ENCODE data around the gene GOLGA2. TPM values are rescaled to one million over a fixed set of nuclear protein-coding genes. Genes with fewer than 3 reads are reported as not detected.

Gene GOLGA2
- total and polyA plus RNA-seq, 2 of the 13 experiments (the other 11 are each of a cell fraction or from before 2014, with no cell fraction given) = 45.3 to 45.8 TPM

- Histone ChIP-seq H3K4me3 (replicated peaks in 1 of 3; ENCODE audit: insufficient read depth in 1 of 3, low read depth in 2 of 3, low read length in 3 of 3) (no peak overlapping the region), H3K9me3 (ENCODE audit: low read length) (no peaks in the 10 kb centered on the region), H2AFZ (ENCODE audit: low read length) (no peak overlapping the region), H3K4me1 (ENCODE audit: insufficient read depth, low read length) (peaks cover 37% of the 10 kb centered on the region), H3K27ac (ENCODE audit: extremely low read length, insufficient read depth, low read length) (no peak overlapping the region), H3K27me3 (ENCODE audit: control insufficient read depth in 1 of 2, insufficient read depth in 2 of 2, low read length in 2 of 2) (peaks cover 0 to 11% of the 10 kb centered on the region in 2 experiments; a peak in 1 of 5 replicates), H3K9ac (ENCODE audit: insufficient read depth, low read depth, low read length) (no peak overlapping the region), H3K79me2 (ENCODE audit: insufficient read depth, low read length) (no peaks in the 10 kb centered on the region), H3K4me2 (ENCODE audit: low read depth, low read length) (no peak overlapping the region), H4K20me1 (ENCODE audit: insufficient read depth, low read length) (no peaks in the 10 kb centered on the region), H3K36me3 (replicated peaks in 1 of 2; ENCODE audit: control insufficient read depth in 1 of 2, insufficient read depth in 2 of 2, low read length in 2 of 2) (no peaks in the 10 kb centered on the region)
- no peak for DNase-seq (ENCODE audit: low spot score)
- FAIRE-seq = no peak
- no peak for TF ChIP-seq ETV5 (CRISPR knock-in tag; IDR thresholded peaks at IDR 0.05; ENCODE audit: borderline replicate concordance)
- TF ChIP-seq ZNF12 (CRISPR knock-in tag; IDR thresholded peaks at IDR 0.05) = no peak
- no peak for TF ChIP-seq ZNF337 (CRISPR knock-in tag; IDR thresholded peaks at IDR 0.05; ENCODE audit: borderline replicate concordance, low read depth)
- 0 out of 4 replicates have a peak, but pooled peaks have one; percentile 2 to 11 for TF ChIP-seq MAFK (conservative IDR thresholded peaks at IDR 0.05 in 1 of 2, IDR thresholded peaks at IDR 0.05 in 1 of 2; ENCODE audit: low read length in 2 of 2)
- no peak for TF ChIP-seq ZC3H13 (CRISPR knock-in tag; IDR thresholded peaks at IDR 0.05)
- in situ Hi-C loops (cut with HindIII; ENCODE audit: extremely low pct_ligation_motif_present, low pct_unique_long_range_greater_than_20kb) = no loop called here
- no TSS peak for BruUV-seq (replicated peaks)
- intact Hi-C loops (cut with micrococcal nuclease; ENCODE audit: unreplicated experiment) = no loop called here
- ATAC-seq = no peak
- ChIA-PET POLR2A (interaction anchor here (1.6 kb wide), 1 partner anchor 33 kb away, joined by 4 read pairs; the partner anchor contains the start of genes GOLGA2 and SWI5), CTCF (ENCODE audit: low intra/inter-chr PET ratio, low total read pairs) (no interaction called here)
- WGBS (ENCODE audit: low lambda C conversion rate) = 25% methylated on average over 4 of the region's 4 CpGs
Measured at GRCh38 chr9:128242124-128242523, 33.7 kb downstream of the GOLGA2 start.

- H3K4me2 ChIP-seq (ENCODE audit: low read depth, low read length) = no peak overlapping the region
- 62% methylated on average over 22 of the region's 28 CpGs for whole genome bisulfite sequencing (ENCODE audit: low lambda C conversion rate)
- no peaks in the 10 kb centered on the region for H3K4me1 ChIP-seq (ENCODE audit: insufficient read depth, low read length)
- no peak overlapping the region for H3K27ac ChIP-seq (ENCODE audit: extremely low read length, insufficient read depth, low read length)
- no peaks in the 10 kb centered on the region for H3K79me2 ChIP-seq (ENCODE audit: insufficient read depth, low read length)
- no peak overlapping the region for H2AFZ ChIP-seq (ENCODE audit: low read length)
- DNase-seq (ENCODE audit: low spot score) = no peak
- ChIA-PET POLR2A (no interaction called here), CTCF (ENCODE audit: low intra/inter-chr PET ratio, low total read pairs) (no interaction called here)
- no peaks in the 10 kb centered on the region for H3K9me3 ChIP-seq (ENCODE audit: low read length)
- no TSS peak for BruUV-seq (replicated peaks)
- H3K9ac ChIP-seq (ENCODE audit: insufficient read depth, low read depth, low read length) = no peak overlapping the region
- peaks cover 5 to 30% of the 10 kb centered on the region in 2 experiments; a peak in 3 of 5 replicates for H3K27me3 ChIP-seq (ENCODE audit: control insufficient read depth in 1 of 2, insufficient read depth in 2 of 2, low read length in 2 of 2)
- no peak for FAIRE-seq
- no peak overlapping the region for H3K4me3 ChIP-seq (replicated peaks in 1 of 3; ENCODE audit: insufficient read depth in 1 of 3, low read depth in 2 of 3, low read length in 3 of 3)
- H4K20me1 ChIP-seq (ENCODE audit: insufficient read depth, low read length) = no peaks in the 10 kb centered on the region
- in situ Hi-C loops (cut with HindIII; ENCODE audit: extremely low pct_ligation_motif_present, low pct_unique_long_range_greater_than_20kb) = no loop called here
- peak; percentile 30; the same call in 2 of the 3 replicates for ATAC-seq
- no peaks in the 10 kb centered on the region for H3K36me3 ChIP-seq (replicated peaks in 1 of 2; ENCODE audit: control insufficient read depth in 1 of 2, insufficient read depth in 2 of 2, low read length in 2 of 2)
- intact Hi-C loops (cut with micrococcal nuclease; ENCODE audit: unreplicated experiment) = no loop called here
- TF ChIP-seq ELK4 (CRISPR knock-in tag; IDR thresholded peaks at IDR 0.05; ENCODE audit: borderline replicate concordance) = no peak
- no peak for TF ChIP-seq SP1 (IDR thresholded peaks at IDR 0.05)
- TF ChIP-seq SP1 (CRISPR knock-in tag; IDR thresholded peaks at IDR 0.05) = no peak
- TF ChIP-seq DMAP1 (CRISPR knock-in tag; IDR thresholded peaks at IDR 0.05) = no peak
- TF ChIP-seq KLF6 (CRISPR knock-in tag; IDR thresholded peaks at IDR 0.05) = no peak
- no peak for TF ChIP-seq ZNF687 (CRISPR knock-in tag; IDR thresholded peaks at IDR 0.05)
- no peak for TF ChIP-seq KDM3A (CRISPR knock-in tag; IDR thresholded peaks at IDR 0.05; ENCODE audit: low read depth)
Measured at GRCh38 chr9:128233817-128234406, 41.9 kb downstream of the GOLGA2 start.

Data from HepG2 (cell line).